ENCODE results near the gene TMEM117.

TMEM117 gene

GRCh38 chr12:44389896-44390295 lies 554.0 kb downstream of the TMEM117 start:
- no peak for DNase-seq

GRCh38 chr12:44397631-44398030 lies 561.8 kb downstream of the TMEM117 start:
- DNase-seq = no peak

- DNase-seq = no peak
Measured at GRCh38 chr12:44403185-44403584, 567.3 kb downstream of the TMEM117 start.

DNA sequence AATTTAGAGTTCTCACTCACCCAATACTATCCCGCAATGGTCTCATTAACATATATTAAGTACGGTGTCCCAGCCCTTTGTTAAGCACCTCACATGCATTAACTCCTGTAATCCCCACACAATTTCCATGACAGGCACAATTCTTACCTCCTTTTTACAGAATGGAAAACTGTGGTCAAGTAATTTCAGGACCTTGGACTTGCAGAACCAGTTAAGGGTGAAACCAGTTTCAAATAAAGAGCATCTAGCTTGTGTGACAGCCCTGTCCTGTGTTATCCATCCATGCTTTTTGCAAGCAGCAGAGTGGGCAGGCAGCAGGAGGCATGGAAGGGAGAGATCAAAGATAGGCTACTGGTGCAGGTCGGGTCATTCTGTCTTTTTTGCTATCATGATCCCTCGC lies 569.4 kb downstream of the TMEM117 start:
- no peak for DNase-seq

- DNase-seq = no peak
Measured at GRCh38 chr12:44422559-44422958, 586.7 kb downstream of the TMEM117 start.

DNA sequence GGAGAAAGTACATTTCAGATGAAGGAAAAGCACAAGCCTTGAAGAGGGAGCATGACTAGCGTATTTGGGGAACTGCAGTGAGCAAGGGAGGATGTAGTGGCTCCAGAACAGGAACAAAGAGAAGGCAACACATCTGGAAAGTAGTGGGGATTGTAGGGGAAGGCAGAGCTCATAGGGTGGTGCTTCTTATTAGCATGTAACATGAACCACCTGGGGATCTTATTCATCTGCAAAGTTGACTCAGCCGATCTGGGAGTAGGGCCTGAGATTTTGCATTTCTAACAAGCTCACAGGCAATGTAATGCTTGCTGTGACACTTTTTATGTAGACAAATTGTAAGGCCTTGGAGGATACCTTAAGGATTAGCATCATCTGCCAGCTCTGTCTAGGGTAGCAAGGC lies 592.9 kb downstream of the TMEM117 start:
- DNase-seq = no peak

GRCh38 chr12:44431647-44432343 lies 595.9 kb downstream of the TMEM117 start:
- no peak for DNase-seq

- DNase-seq = no peak
Measured at GRCh38 chr12:44433659-44434058, 597.8 kb downstream of the TMEM117 start.

- no peak for DNase-seq
Measured at GRCh38 chr12:44436756-44437155, 600.9 kb downstream of the TMEM117 start.

Measured in SW 1271 (cell line).